ENCODE data around the gene ISYNA1.
A peak's percentile ranks its signal among the peaks of the same experiment; 100 is the strongest.

Gene ISYNA1

DNA sequence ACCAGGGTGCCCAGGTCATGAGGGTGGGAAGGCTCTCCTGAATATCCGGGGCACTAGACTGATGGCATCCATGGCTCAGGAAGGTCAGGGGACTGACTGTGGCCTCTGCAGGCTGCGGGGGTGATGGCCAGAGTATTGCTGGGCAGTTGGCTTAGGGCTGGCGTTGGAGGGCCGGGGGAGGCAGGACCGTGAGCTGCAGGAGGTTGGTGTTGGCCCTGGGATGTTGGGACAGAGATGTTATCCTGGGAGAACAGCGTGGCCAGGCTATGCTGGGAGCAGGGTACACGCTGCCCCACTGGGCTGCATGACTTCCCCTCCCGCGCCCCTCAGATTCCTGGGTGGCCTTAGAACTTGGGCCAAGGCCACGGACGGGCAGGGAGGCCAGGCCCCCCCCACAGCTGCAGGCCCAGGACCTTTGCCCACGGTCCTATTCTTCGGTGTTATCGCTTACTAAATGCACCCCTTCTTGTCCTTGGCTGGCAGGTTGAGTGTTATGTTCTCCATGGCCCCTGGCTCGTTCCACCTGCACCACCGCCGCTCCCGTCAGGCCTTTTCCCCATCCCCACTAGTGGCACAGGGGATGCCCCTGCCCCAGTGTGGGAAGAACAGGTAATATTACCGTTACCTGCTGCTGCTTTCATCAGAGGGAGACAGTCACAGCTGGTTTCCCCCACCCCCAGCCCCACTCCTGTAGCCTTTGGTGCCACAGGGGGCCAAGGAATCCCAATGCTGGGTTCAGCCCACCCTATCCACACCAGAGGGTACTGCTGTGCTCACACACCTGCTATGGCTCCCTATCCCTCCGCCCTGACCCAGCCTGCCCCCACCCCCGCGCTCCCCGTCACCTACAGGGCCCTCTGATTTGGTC is 3.2 kb upstream of the ISYNA1 start:
- Histone ChIP-seq H3K9ac (ENCODE audit: low read depth, low read length) (no peak overlapping the region), H3K4me3 (ENCODE audit: low read length) (no peak overlapping the region), H3K4me1 (ENCODE audit: insufficient read depth, low read length) (peaks cover 9% of the 10 kb centered on the region; the same call in 1 of the 2 replicates), H3K9me3 (ENCODE audit: insufficient read depth, low read depth, low read length) (no peaks in the 10 kb centered on the region), H3K27me3 (ENCODE audit: insufficient read depth, low read length) (no peaks in the 10 kb centered on the region), H3K27ac (ENCODE audit: low read length) (no peak overlapping the region), H3K36me3 (ENCODE audit: insufficient read depth, low read depth, low read length) (peaks cover 12% of the 10 kb centered on the region; the same call in 1 of the 2 replicates)

DNA sequence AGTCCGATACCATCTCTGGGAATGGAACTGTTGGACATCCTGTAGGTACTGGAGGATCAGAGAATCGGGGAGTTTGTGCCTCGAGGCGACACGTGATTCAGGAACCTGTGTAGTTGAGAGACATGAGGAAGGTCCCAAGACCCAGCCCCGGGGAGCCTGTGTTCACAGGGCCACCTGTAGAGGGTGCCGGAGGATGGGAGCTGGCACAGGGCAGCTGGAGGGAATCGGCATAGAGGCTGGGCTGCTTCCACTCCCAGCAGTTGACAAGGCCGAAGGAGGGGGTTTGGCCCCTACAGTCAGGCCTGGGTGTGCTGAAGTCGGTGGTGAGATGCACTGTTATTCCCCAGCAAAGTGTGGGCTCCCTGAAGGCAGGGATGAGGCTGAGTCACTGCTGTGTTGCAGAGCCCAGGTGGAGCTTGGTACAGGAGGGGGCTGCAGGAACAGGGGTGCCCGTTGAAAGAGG is 2.5 kb upstream of the ISYNA1 start:
- H3K9ac ChIP-seq (ENCODE audit: low read depth, low read length) = no peak overlapping the region
- no peak overlapping the region for H3K27ac ChIP-seq (ENCODE audit: low read length)
- peaks cover 16% of the 10 kb centered on the region; the same call in 1 of the 2 replicates for H3K36me3 ChIP-seq (ENCODE audit: insufficient read depth, low read depth, low read length)
- H3K4me3 ChIP-seq (ENCODE audit: low read length) = no peak overlapping the region
- H3K9me3 ChIP-seq (ENCODE audit: insufficient read depth, low read depth, low read length) = no peaks in the 10 kb centered on the region
- H3K27me3 ChIP-seq (ENCODE audit: insufficient read depth, low read length) = no peaks in the 10 kb centered on the region
- H3K4me1 ChIP-seq (ENCODE audit: insufficient read depth, low read length) = peaks cover 9% of the 10 kb centered on the region; the same call in 1 of the 2 replicates

GRCh38 chr19:18439910-18440237 is 1.9 kb upstream of the ISYNA1 start:
- H3K9me3 ChIP-seq (ENCODE audit: insufficient read depth, low read depth, low read length) = no peaks in the 10 kb centered on the region
- no peaks in the 10 kb centered on the region for H3K27me3 ChIP-seq (ENCODE audit: insufficient read depth, low read length)
- H3K27ac ChIP-seq (ENCODE audit: low read length) = no peak overlapping the region
- peaks cover 9% of the 10 kb centered on the region; the same call in 1 of the 2 replicates for H3K4me1 ChIP-seq (ENCODE audit: insufficient read depth, low read length)
- no peak overlapping the region for H3K4me3 ChIP-seq (ENCODE audit: low read length)
- no peak overlapping the region for H3K9ac ChIP-seq (ENCODE audit: low read depth, low read length)
- peaks cover 19% of the 10 kb centered on the region for H3K36me3 ChIP-seq (ENCODE audit: insufficient read depth, low read depth, low read length)

- peak overlapping the region; percentile 29; the same call in 1 of the 2 replicates for H3K9ac ChIP-seq (ENCODE audit: low read depth, low read length)
Measured at GRCh38 chr19:18439025-18439909, 1.3 kb upstream of the ISYNA1 start.

DNA sequence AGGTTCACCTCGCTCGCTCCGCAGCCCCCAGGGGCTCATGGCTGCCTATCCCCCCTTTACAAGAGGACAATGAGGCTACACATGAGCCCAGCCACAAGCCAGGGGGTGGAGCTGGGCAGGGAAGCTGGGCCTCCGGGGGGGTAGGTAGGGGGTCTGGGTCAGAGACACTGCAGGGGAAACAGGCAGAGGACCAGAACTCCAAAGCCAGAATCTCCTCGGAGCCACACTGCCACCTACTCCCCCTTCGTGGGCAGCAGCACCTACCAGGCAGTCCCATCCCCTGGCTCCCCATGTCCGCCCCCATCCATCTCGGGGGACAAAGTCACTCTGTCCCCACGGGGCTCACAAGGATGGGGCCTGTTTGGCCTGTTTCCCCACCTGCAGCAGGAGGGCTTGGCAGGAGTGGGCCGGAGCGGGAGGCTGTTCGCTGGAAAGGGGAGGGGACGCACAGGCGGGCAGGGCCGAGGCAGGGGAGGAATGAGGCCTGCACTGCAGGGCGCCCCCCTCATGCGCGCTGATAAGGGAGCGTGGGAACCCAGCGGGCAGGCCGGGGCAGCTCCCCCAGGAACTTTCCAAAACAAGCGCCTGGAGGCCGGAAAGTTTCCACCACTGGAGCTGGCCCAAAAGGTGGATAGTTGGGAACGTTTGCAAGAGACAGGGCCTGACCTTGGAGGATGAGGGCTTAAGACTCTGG is 545 bp upstream of the ISYNA1 start:
- H3K27me3 ChIP-seq (ENCODE audit: insufficient read depth, low read length) = no peaks in the 10 kb centered on the region
- peaks cover 19% of the 10 kb centered on the region for H3K36me3 ChIP-seq (ENCODE audit: insufficient read depth, low read depth, low read length)
- H3K9me3 ChIP-seq (ENCODE audit: insufficient read depth, low read depth, low read length) = no peaks in the 10 kb centered on the region
- peaks cover 9% of the 10 kb centered on the region; the same call in 1 of the 2 replicates for H3K4me1 ChIP-seq (ENCODE audit: insufficient read depth, low read length)
- H3K27ac ChIP-seq (ENCODE audit: low read length) = no peak overlapping the region
- H3K4me3 ChIP-seq (ENCODE audit: low read length) = peak overlapping the region; percentile 60
- peak overlapping the region; percentile 48; the same call in 1 of the 2 replicates for H3K9ac ChIP-seq (ENCODE audit: low read depth, low read length)

More at GRCh38 chr19:18439025-18439909, 1.3 kb upstream of the ISYNA1 start:
- Histone ChIP-seq H3K27me3 (ENCODE audit: insufficient read depth, low read length) (no peaks in the 10 kb centered on the region), H3K36me3 (ENCODE audit: insufficient read depth, low read depth, low read length) (peaks cover 19% of the 10 kb centered on the region), H3K4me3 (ENCODE audit: low read length) (no peak overlapping the region), H3K4me1 (ENCODE audit: insufficient read depth, low read length) (peaks cover 9% of the 10 kb centered on the region; the same call in 1 of the 2 replicates), H3K9me3 (ENCODE audit: insufficient read depth, low read depth, low read length) (no peaks in the 10 kb centered on the region), H3K27ac (ENCODE audit: low read length) (no peak overlapping the region)

GRCh38 chr19:18436671-18437490 is 1.1 kb downstream of the ISYNA1 start:
- no peaks in the 10 kb centered on the region for H3K9me3 ChIP-seq (ENCODE audit: insufficient read depth, low read depth, low read length)
- H3K4me3 ChIP-seq (ENCODE audit: low read length) = peak overlapping the region; percentile 75
- H3K4me1 ChIP-seq (ENCODE audit: insufficient read depth, low read length) = peaks cover 12% of the 10 kb centered on the region; the same call in 1 of the 2 replicates
- H3K9ac ChIP-seq (ENCODE audit: low read depth, low read length) = peak overlapping the region; percentile 58; the same call in 1 of the 2 replicates
- H3K27me3 ChIP-seq (ENCODE audit: insufficient read depth, low read length) = no peaks in the 10 kb centered on the region; the same call in 1 of the 2 replicates
- H3K36me3 ChIP-seq (ENCODE audit: insufficient read depth, low read depth, low read length) = peaks cover 19% of the 10 kb centered on the region
- H3K27ac ChIP-seq (ENCODE audit: low read length) = no peak overlapping the region

DNA sequence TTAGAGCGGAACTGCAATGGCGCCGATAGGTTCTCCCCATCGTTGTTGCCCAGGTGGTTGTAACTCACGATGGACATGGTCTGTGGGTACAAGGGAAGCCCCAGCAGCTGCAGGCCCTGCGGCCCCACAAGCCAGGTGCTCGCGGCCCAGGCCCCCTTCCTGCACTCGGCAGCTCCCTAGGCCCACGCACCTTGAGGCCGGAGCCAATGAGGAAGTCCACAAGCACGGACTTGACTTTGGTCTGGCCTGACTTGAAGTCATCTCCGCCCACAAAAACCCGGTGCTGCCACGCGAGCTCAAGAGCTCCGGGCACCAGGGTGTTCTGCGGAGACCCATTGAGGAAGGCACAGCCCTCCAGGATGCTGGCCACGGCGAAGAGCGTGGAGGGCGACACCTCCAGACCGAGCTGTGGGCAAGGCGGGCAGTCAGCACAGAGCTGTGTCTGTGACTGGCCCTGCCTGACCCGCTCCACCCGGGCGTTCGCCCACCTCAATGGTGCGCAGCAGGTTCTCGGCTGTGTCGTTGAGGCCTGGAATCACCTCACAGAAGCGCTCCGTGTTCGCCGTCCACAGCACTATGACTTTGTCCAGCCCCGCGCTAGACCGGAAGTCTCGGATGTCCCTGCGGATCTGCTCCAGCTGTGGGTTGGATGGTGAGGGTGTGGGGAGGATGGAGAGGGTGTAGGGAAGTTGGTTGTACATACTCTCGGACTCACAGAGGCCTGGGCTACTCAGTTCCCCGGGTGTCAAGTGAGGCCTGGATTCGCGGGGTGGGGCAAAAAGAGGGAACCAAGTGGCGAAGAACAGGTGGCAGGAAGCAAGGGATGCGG is 1.9 kb downstream of the ISYNA1 start:
- Histone ChIP-seq H3K4me3 (ENCODE audit: low read length) (peak overlapping the region; percentile 75; the same call in 1 of the 2 replicates), H3K27ac (ENCODE audit: low read length) (no peak overlapping the region), H3K9ac (ENCODE audit: low read depth, low read length) (no peak overlapping the region; the same call in 1 of the 2 replicates), H3K27me3 (ENCODE audit: insufficient read depth, low read length) (no peaks in the 10 kb centered on the region; the same call in 1 of the 2 replicates), H3K9me3 (ENCODE audit: insufficient read depth, low read depth, low read length) (no peaks in the 10 kb centered on the region), H3K4me1 (ENCODE audit: insufficient read depth, low read length) (peaks cover 12% of the 10 kb centered on the region; the same call in 1 of the 2 replicates), H3K36me3 (ENCODE audit: insufficient read depth, low read depth, low read length) (peaks cover 19% of the 10 kb centered on the region)

- no peak overlapping the region for H3K9ac ChIP-seq (ENCODE audit: low read depth, low read length)
- H3K27me3 ChIP-seq (ENCODE audit: insufficient read depth, low read length) = no peaks in the 10 kb centered on the region; the same call in 1 of the 2 replicates
- peaks cover 19% of the 10 kb centered on the region for H3K36me3 ChIP-seq (ENCODE audit: insufficient read depth, low read depth, low read length)
- no peak overlapping the region for H3K27ac ChIP-seq (ENCODE audit: low read length)
- peaks cover 12% of the 10 kb centered on the region; the same call in 1 of the 2 replicates for H3K4me1 ChIP-seq (ENCODE audit: insufficient read depth, low read length)
- no peaks in the 10 kb centered on the region for H3K9me3 ChIP-seq (ENCODE audit: insufficient read depth, low read depth, low read length)
- no peak overlapping the region for H3K4me3 ChIP-seq (ENCODE audit: low read length)
Measured at GRCh38 chr19:18435178-18435841, 2.6 kb downstream of the ISYNA1 start.

DNA sequence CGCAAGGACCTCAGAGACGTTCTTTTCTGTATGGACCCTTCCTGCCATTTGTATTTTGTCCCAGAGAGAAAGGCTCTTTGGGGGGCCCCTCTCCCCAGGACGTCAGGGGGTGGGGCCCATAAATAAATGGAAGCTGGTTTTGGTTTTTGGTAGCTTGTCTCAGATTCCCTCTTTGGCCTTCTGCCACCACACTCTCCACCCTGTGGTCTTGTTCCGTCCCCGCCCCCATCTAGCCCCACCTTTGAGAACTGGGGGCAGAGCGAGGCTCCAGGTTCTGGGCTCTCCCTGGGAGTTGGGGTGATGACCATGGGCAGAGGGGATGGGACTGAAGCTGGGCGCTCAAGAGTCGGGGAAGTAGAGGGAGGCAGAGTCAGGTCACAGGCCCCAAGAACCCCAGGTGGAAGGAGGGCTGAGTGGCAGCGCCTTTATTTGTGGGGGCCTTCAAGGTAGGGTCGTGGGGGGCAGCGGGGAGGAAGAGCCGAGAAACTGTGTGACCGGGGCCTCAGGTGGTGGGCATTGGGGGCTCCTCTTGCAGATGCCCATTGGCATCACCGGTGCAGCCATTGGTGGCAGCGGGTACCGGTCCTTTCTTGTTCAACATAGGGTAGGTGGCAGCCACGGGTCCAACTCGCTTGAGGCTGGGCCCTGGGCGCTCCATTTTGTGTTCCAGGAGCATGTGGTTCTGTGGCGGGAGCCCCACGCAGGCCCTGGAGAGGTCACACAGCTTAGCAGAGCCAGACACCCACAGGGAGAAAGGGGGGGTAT is 3.3 kb downstream of the ISYNA1 start:
- H3K9me3 ChIP-seq (ENCODE audit: insufficient read depth, low read depth, low read length) = no peaks in the 10 kb centered on the region
- peaks cover 19% of the 10 kb centered on the region for H3K36me3 ChIP-seq (ENCODE audit: insufficient read depth, low read depth, low read length)
- H3K9ac ChIP-seq (ENCODE audit: low read depth, low read length) = peak overlapping the region; percentile 48; the same call in 1 of the 2 replicates
- no peak overlapping the region for H3K27ac ChIP-seq (ENCODE audit: low read length)
- H3K4me3 ChIP-seq (ENCODE audit: low read length) = peak overlapping the region; percentile 52
- peaks cover 12% of the 10 kb centered on the region; the same call in 1 of the 2 replicates for H3K4me1 ChIP-seq (ENCODE audit: insufficient read depth, low read length)
- H3K27me3 ChIP-seq (ENCODE audit: insufficient read depth, low read length) = no peaks in the 10 kb centered on the region; the same call in 1 of the 2 replicates
